Kidney glomerular epithelial cell (primary cell): ENCODE data around the gene RTN4RL2.
"Not testable (repeated sequence)": the region's sequence is repeated elsewhere in the genome, so short reads cannot be mapped to it uniquely, and the experiment has no call there.

ENCODE experiments used
- DNase-seq: peaks from one replicate; lab custom pipeline; 2025; lab: John Stamatoyannopoulos, UW

The RTN4RL2 gene

GRCh38 chr11:57432714-57433163 is 27.6 kb upstream of the RTN4RL2 start:
- no peak for DNase-seq

GRCh38 chr11:57434640-57435546 is 25.4 kb upstream of the RTN4RL2 start:
- DNase-seq, result peak; percentile 82

GRCh38 chr11:57436031-57436430 is 24.3 kb upstream of the RTN4RL2 start:
- DNase-seq, result no peak

GRCh38 chr11:57438345-57439285 is 21.7 kb upstream of the RTN4RL2 start:
- no peak for DNase-seq

- no peak for DNase-seq
Observed at GRCh38 chr11:57439786-57440185, 20.5 kb upstream of the RTN4RL2 start.

GRCh38 chr11:57440744-57441414 is 19.4 kb upstream of the RTN4RL2 start:
- DNase-seq, result no peak

- DNase-seq, result no peak
Observed at GRCh38 chr11:57444362-57445121, 15.8 kb upstream of the RTN4RL2 start.

GRCh38 chr11:57445122-57445394 is 15.3 kb upstream of the RTN4RL2 start:
- not testable (repeated sequence) for DNase-seq

GRCh38 chr11:57446055-57446454 is 14.3 kb upstream of the RTN4RL2 start:
- no peak for DNase-seq

GRCh38 chr11:57453543-57454177 is 6.7 kb upstream of the RTN4RL2 start:
- DNase-seq, result no peak

- peak; percentile 67 for DNase-seq
Observed at GRCh38 chr11:57456960-57457642, 3.2 kb upstream of the RTN4RL2 start.

- DNase-seq, result no peak
Observed at GRCh38 chr11:57457643-57458023, 2.7 kb upstream of the RTN4RL2 start.

GRCh38 chr11:57458060-57458409 is 2.3 kb upstream of the RTN4RL2 start:
- DNase-seq, result no peak

- no peak for DNase-seq
Observed at GRCh38 chr11:57458410-57459163, 1.7 kb upstream of the RTN4RL2 start.

- no peak for DNase-seq
Observed at GRCh38 chr11:57459164-57460021, 935 bp upstream of the RTN4RL2 start.

- DNase-seq, result no peak
Observed at GRCh38 chr11:57460758-57461749, 726 bp downstream of the RTN4RL2 start.

- no peak for DNase-seq
Observed at GRCh38 chr11:57461841-57462489, 1.6 kb downstream of the RTN4RL2 start.
